NB4 (cell line): ENCODE data around the gene TMA7B.

Experiments
- DNase-seq: peaks from one replicate; pipeline ENCODE4 v3.0.0; 2010; ENCODE audit warnings: low read depth
- H3K4me3 ChIP-seq: one replicate; pipeline ENCODE4 v1.5.1; 2011; ENCODE audit warnings: mild to moderate bottlenecking, low read depth, low read length, moderate library complexity
- MYC ChIP-seq: IDR thresholded peaks from 2 replicates; pipeline ENCODE4 v1.6.1; 2011; ENCODE audit warnings: low read depth, low read length
- POLR2A ChIP-seq: IDR thresholded peaks from 2 replicates; pipeline ENCODE4 v1.6.1; 2011; ENCODE audit warnings: mild to moderate bottlenecking; ENCODE audit not compliant: insufficient read length; ENCODE audit errors: extremely low read depth
- TF ChIP-seq, protein P1 (sequence below): IDR thresholded peaks from 2 replicates; pipeline ENCODE4 v1.6.1; 2011; ENCODE audit warnings: low read depth, low read length
- TF ChIP-seq, protein P2 (sequence below): IDR thresholded peaks from one replicate; pipeline ENCODE4 v1.5.1; 2012; ENCODE audit warnings: low read depth, low read length

Gene TMA7B

GRCh38 chr22:39940757-39941305 lies 19.4 kb upstream of the TMA7B start:
- peak; percentile 6 for DNase-seq
- TF ChIP-seq, protein P1, sequence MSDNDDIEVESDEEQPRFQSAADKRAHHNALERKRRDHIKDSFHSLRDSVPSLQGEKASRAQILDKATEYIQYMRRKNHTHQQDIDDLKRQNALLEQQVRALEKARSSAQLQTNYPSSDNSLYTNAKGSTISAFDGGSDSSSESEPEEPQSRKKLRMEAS = no peak
- TF ChIP-seq POLR2A = no peak
- TF ChIP-seq MYC = no peak
- H3K4me3 ChIP-seq = no peak overlapping the region

DNA sequence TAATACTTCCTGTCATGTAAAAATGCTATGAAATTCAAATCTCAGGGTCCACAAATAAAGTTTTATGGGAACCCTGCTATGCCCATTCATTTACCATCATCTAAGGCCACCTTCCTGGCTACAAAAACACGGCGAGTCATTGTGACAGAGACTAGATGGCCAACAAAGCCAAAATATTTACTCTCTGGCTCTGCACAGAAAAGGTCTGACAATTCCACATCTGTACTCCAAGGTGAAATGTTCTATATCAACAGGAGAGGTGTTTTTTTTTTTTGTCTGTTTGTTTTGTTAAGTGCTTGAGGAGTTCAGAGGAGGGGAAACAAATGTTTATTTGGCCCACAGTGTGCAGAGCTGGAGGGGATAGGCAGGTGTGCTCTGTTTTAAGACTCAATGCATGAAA lies 18.6 kb upstream of the TMA7B start:
- TF ChIP-seq MYC = no peak
- H3K4me3 ChIP-seq = no peak overlapping the region
- DNase-seq = no peak

- no peak for TF ChIP-seq MYC
- TF ChIP-seq, protein P2, sequence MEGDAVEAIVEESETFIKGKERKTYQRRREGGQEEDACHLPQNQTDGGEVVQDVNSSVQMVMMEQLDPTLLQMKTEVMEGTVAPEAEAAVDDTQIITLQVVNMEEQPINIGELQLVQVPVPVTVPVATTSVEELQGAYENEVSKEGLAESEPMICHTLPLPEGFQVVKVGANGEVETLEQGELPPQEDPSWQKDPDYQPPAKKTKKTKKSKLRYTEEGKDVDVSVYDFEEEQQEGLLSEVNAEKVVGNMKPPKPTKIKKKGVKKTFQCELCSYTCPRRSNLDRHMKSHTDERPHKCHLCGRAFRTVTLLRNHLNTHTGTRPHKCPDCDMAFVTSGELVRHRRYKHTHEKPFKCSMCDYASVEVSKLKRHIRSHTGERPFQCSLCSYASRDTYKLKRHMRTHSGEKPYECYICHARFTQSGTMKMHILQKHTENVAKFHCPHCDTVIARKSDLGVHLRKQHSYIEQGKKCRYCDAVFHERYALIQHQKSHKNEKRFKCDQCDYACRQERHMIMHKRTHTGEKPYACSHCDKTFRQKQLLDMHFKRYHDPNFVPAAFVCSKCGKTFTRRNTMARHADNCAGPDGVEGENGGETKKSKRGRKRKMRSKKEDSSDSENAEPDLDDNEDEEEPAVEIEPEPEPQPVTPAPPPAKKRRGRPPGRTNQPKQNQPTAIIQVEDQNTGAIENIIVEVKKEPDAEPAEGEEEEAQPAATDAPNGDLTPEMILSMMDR = no peak
- TF ChIP-seq, protein P1 = no peak
- no peak for TF ChIP-seq POLR2A
Measured at GRCh38 chr22:39942439-39943230, 17.6 kb upstream of the TMA7B start.

GRCh38 chr22:39943337-39943736 lies 16.9 kb upstream of the TMA7B start:
- H3K4me3 ChIP-seq = no peak overlapping the region
- TF ChIP-seq POLR2A = no peak
- no peak for TF ChIP-seq MYC
- TF ChIP-seq, protein P1 = no peak
- no peak for DNase-seq

More at GRCh38 chr22:39942439-39943230, 17.6 kb upstream of the TMA7B start:
- DNase-seq = peak; percentile 41
- H3K4me3 ChIP-seq = no peak overlapping the region

- no peak for TF ChIP-seq MYC
- TF ChIP-seq, protein P2 = no peak
- TF ChIP-seq, protein P1 = no peak
- H3K4me3 ChIP-seq = no peak overlapping the region
- no peak for DNase-seq
Measured at GRCh38 chr22:39943953-39944872, 16.0 kb upstream of the TMA7B start.

DNA sequence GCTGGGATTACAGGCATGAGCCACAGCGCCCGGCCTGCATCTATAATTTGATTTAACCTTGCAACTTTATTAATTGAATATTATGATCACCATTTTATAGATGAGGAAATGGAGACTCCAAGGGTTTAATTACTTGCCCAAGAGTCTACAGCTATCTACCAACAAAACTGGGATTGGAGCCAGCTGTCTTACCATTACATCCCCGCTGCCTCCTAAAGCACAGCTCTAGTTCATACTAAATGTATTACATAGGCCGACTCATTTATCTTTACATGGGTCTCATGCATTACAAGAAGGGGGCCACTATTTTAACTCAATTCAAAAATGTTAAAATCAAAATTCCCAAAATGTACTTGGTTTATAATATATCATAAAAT lies 14.1 kb upstream of the TMA7B start:
- no peak overlapping the region for H3K4me3 ChIP-seq
- no peak for DNase-seq
- no peak for TF ChIP-seq POLR2A
- no peak for TF ChIP-seq MYC
- TF ChIP-seq, protein P1 = no peak
- TF ChIP-seq, protein P2 = no peak

DNA sequence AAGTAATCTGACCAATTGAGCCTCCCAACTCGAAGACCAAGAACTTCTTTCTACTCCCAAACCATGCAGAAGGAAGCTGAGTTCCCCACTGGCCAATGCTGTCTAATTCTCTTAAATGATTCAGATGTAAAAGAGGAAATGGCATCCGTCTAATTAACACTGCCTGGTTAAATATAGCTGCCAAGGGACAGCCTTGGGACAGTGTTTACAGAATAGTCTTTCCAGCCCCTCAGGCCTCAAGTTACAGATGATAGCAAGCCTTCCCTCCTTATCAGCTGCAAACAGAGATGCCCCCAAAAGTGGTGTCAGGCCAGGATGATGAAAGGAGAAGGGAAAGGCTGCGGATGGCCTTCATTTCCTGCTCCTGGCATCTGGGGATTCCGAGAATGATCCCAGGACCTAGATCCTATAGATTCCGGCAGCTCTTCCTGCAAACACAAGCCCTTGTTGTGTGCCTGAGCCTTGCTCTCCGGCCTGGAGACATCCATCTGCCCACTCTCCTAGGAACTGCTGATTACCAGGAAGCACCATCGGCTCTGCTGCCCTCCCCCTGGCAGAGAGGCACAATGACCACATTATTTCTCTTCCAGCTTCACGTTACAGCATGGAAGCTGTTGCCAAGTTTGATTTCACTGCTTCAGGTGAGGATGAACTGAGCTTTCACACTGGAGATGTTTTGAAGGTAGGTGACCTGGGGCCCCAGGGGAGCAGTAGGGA lies 13.5 kb upstream of the TMA7B start:
- TF ChIP-seq, protein P2 = no peak
- TF ChIP-seq MYC (no peak), POLR2A (no peak)
- TF ChIP-seq, protein P1 = no peak
- H3K4me3 ChIP-seq = no peak overlapping the region
- peak; percentile 38 for DNase-seq
